HTR-8/SVneo (cell line): ENCODE data around the gene FGD4.
"Not testable (repeated sequence)": the region's sequence is repeated elsewhere in the genome, so short reads cannot be mapped to it uniquely, and the experiment has no call there.

Source experiments
- DNase-seq: peaks from one replicate; pipeline ENCODE4 v3.0.0; 2011; ENCODE audit warnings: low spot score, mixed read lengths; ENCODE audit not compliant: insufficient read length
- FAIRE-seq: peaks from 2 replicates; lab custom pipeline; 2011; peaks lifted over from hg19 to GRCh38; lab: Jason Lieb, UNC

FGD4 gene

DNA sequence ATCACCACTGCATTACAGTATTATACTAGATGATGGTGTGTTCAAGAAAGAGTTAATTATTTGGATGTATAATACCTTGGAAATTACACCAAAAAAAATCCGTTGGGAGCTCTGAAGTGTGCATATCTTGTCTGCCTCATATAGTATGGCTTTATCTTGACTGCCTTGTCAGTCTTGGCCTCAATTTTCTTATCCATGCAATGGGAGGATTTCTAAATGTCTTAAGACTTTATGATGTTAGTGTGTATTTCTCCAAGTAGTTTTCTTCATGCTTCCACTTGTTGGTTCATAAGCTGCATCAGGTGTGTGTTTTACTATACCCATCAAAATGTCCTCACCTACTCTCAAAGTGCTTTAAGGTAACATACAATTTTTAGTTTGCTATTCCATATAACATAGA is 84.6 kb downstream of the FGD4 start:
- FAIRE-seq, result no peak

DNA sequence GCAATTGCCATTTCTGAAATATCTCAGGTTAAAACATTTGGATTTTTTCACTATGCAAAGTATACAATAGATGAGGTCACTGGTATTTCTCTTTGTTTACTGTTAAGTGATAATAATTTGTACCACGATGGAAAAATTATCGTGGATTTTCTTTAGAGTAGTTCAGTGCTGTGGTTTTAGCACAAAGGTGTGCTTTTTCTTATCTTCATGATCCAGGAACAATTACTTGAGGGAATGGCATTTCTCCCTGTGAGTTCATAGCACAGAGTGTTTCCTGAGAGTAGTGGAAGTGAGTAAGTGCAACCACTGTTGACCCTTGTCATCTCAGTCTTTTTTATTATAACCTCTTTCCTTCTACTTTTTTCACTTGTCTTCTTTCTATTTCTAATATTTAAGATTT is 86.8 kb downstream of the FGD4 start:
- no peak for DNase-seq
- no peak for FAIRE-seq

More for the DNA sequence above, 84.6 kb downstream of the FGD4 start:
- DNase-seq, result no peak

DNA sequence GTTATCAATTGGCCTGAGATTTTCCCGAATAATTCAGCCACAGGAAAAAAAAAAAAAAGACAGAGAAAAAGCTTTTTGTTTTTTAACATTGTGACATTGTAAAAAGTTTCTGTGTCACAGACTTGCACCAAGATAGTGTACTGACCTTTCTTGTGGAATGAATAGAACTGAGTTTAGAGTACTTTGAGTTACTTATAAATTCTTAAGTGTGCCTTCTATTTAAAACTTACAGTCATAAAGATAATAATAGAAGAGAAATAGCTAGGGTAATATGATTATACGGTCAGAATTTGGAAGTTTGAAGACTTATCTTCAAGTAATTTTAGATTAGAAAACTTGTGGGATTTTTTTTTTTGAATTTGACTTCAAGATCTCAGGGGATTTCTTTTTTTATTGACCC is 88.8 kb downstream of the FGD4 start:
- FAIRE-seq (no peak), DNase-seq (no peak)

DNA sequence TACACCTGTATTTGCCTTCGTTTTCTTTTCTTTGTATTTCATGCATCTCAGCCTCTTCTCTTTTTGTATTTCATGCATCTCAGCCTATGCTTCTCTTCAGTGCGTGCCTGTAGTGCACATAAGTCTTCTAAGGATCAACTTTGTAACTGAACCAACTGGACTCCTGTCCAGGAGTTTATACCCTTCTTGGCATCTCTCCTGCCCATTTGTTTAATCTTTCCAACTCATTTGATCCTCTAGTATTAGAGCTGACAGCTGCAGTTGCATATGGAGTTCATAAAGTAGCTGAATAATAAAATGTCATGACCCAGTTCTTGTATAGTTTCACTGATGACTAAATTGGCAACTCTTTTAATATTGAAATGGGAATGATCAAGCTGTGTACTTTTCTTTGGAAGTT is 89.7 kb downstream of the FGD4 start:
- DNase-seq, result no peak

DNA sequence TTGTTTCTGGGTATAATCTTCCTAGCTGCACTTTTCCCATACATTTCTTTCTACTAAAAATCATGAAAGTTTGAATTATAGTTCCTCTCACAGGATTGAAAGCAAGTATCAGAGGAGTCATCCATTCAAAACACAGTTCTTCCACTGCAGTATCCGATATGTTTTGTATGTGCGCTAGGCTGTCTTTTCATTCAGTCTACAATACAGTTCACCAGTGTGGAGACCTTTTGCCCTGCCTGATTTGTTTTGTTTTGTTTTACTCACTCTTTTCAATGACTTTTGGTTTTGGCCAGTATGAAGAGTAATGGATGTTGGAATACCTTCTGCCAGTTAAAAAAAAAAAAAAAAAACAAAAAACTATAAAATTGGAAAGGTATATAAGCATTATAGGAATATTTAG is 91.4 kb downstream of the FGD4 start:
- DNase-seq (no peak), FAIRE-seq (no peak)

More for the DNA sequence above, 89.7 kb downstream of the FGD4 start:
- FAIRE-seq, result no peak

DNA sequence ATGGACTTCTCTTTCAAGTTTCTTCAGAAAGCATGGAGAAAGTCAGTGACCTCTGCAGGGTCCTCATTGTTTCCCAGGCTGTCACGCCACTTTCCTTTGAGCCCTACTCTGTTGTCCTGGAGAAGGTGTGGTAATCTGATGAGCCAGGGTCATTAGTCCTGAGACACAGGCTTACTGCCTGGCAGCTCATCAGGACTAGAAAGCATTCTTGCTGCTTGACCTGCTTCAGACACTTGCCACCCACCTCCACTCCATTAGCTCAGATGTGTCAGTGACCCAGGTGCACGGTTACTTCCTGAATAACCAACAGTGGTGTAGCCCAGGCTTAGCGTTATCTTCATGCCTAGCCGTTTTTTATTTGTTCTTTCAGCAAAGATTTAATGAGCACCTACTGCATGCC is 93.9 kb downstream of the FGD4 start:
- FAIRE-seq, result no peak
- DNase-seq, result no peak

GRCh38 chr12:32494656-32495055 is 95.3 kb downstream of the FGD4 start:
- FAIRE-seq (no peak), DNase-seq (no peak)

- no peak for FAIRE-seq
- no peak for DNase-seq
Observed at GRCh38 chr12:32496946-32497345, 97.6 kb downstream of the FGD4 start.

DNA sequence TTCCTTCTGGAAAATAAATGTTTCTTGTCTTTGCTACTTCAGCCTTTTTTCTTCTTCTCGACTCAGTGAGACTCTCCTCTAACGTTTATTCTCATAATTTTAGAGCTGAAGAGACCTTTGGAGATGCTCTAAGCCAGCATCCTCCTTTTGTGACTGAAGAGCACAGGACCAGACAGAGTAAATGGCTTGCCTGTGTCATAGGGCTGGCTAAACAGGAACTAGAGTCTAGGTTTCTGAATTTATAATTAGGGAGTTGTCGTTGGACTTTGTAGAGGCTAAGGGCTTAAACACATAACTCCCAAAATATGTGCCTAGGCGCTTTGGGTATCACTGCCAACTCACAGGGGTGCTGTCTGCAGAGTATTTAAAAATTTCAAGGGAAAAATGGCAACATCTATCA is 98.5 kb downstream of the FGD4 start:
- no peak for FAIRE-seq
- DNase-seq, result no peak

DNA sequence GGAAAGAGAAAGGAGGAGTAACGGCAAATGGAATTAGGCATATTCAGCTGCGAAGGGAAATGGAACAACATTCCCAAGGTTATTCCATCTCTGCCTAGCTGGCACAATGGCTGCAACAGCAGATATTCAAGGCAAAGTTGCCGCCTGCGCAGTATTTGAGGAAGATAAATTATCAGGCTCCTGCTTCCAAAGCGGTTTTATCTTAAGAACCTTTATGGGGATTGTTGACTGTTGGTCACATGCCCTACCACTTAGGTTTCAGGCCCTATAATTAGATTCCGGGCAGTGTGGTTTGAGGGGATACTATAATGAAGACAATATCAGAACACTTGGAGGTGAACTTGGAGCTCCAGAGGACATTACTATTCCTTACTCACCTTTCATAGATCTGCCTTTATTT is 99.7 kb downstream of the FGD4 start:
- no peak for DNase-seq
- no peak for FAIRE-seq

DNA sequence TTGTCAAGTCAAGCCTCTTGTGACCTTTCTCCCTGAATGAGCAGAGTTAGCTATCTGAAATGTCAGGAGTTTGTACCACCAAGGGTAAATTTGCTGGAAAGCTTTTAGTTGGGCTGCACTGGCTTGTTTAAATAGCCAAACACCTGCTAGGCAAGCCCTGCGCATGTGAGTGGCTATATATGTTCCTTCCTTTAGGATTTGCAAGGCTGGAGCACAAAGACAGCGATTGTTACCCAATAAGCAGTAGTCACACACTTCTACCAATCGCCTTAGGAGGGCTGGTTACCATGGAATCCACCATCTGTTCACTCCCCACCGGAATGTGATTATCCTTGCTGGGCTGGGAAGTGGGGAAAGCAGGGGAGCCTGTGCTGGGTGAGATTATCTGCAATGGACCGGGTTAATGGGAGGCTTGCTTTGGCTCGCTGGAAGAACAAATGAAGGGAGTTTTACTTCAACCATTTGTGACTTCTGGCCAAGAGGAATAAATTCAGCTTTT is 102.5 kb downstream of the FGD4 start:
- no peak for FAIRE-seq
- DNase-seq, result no peak

GRCh38 chr12:32502693-32503502 is 103.5 kb downstream of the FGD4 start:
- FAIRE-seq, result no peak
- no peak for DNase-seq

DNA sequence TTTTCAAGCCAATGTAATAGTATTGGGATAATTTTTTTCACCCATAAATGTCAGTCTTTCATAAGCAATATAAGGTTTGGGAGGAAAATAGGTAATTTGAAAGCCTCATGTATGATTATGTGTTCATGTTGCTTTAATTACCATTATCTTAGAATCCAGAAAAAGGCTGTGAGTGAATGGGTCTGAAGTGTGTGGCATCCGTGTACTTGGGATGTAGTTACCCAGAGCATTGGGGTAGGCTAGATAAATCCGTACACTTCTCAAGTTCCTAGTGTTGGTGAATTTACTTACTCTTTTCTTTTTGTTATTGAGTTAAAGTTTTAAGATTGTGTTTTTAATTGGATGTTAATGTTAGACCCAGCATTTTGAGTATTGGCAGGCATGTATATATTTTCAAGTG is 104.4 kb downstream of the FGD4 start:
- no peak for FAIRE-seq
- DNase-seq, result no peak

DNA sequence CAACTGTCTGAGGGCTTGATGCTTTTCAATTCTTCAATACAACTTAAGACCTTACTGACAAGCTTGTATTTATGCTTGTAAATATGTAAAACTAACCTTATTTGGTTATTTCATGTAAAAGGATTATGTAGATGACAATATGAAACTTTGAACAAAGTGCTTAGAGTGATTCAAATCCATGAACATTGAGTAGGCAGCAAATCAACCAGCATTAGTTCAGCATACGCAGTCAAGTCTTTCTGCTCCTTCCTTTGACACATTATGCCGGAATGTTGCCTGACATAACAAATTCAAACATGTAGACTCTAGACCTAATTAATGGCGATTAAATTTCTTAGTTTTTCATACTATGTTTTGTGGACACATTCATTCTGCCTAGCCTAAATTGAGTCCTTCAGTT is 105.2 kb downstream of the FGD4 start:
- no peak for DNase-seq
- FAIRE-seq, result no peak

DNA sequence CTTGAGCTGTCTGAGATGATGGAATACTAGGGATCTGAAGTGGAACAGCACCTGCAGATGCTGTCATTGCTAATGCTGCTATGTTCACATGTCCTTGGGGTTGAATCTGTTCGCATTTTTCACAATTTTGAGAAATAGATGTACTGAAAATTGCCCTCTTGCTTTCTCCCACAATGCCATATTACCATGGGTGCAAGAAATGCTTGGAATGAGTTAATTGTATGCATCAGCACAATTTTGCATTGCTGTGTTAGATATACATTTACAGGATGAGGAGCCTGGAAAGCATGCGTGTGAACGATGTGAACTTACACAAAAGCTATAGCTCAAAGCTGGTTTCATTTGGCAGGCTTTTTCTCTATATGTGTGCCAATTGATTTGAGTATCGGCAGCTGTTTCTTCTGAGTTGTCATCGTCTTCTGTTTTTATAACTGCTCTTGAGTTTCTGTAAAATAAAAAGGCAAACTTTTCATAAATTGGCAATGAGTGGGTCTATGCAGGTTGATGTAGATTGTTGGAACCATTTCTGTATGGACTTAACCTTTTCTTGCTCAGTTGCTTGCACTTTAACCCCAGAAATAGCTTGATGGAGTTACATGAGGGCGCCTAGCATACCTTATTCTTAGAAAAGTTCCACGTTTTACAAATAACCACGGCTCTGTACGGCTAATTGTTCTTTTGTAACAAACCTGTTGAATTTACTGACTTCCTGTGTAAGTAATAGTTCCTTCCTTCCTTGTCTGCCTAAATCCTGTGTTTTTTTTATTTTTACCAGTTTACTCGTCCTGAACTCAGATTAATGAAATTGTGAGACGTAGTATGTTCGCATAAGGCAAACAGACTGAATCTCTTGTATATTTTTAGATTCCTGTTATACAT is 105.9 kb downstream of the FGD4 start:
- no peak for DNase-seq
- no peak for FAIRE-seq

GRCh38 chr12:32507096-32507941 is 108.0 kb downstream of the FGD4 start:
- DNase-seq, FAIRE-seq: not testable (repeated sequence)

DNA sequence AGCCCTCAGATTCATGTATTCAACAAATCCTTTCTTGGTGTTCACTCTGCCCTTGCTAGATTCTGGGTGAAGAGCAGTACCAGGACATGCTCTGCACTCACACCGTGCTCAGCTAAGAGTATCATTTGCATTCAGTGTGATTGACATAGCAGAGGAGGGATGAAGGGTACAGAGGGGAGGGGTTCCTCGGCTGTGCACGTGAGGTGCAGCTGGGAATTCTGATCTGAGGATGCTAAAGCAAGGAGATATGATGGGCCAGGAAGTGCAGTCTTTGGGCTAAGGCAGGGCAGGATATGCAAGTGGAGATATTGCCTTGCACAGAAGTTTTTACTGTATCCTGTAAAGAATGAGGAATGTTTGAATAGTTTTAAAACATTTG is 108.6 kb downstream of the FGD4 start:
- no peak for FAIRE-seq
- no peak for DNase-seq

- no peak for FAIRE-seq
- no peak for DNase-seq
Observed at GRCh38 chr12:32508626-32509025, 109.3 kb downstream of the FGD4 start.

DNA sequence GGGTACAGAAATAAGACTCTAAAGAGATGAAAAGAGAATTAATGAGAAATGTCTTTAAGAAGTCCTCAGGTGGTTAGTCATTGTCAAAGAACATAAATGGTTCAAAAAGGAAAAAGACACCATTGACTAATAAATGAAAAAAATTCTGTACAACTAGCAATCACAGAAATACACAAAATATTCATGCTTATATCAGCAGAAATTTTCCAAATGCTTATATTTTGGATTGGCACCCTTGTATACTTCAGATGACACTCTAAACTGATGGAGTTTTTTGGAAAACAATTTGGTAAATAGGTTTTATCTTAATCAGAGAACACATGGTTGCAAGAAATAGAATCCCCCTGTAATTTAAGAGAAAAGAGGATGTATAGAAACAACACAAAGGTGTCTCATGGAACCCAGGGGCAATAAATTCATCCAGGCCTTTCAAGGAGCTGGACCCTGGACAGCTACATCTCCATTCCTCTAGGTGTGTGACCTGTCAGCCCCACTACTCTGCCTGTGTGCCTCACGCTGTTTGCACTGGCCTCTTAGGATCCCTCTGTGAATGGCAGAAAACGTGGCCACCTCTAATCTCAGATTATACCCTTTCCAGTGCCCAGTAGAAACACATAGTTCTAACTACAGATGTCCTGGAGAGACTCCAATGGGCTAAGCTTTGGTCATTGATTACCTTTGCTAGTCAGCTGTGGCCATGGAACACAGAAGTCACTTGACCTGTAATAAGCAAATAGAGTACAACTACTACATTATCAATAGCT is 110.2 kb downstream of the FGD4 start:
- no peak for DNase-seq
- FAIRE-seq, result no peak

GRCh38 chr12:32511976-32512375 is 112.6 kb downstream of the FGD4 start:
- DNase-seq, result not testable (repeated sequence)

More at GRCh38 chr12:32511976-32512375, 112.6 kb downstream of the FGD4 start:
- not testable (repeated sequence) for FAIRE-seq
